Panc1 (cell line): ENCODE results near the gene TBC1D22A. TPM values are rescaled to one million over a fixed set of nuclear protein-coding genes. Genes with fewer than 3 reads are reported as not detected.

Experiments
- ATAC-seq: fragments of 200-7000 bp; cut with Tn5 transposase; 2 replicates; pipeline ENCODE4 v1.9.1; 2020; ENCODE audit warnings: mild to moderate bottlenecking, moderate library complexity
- BruUV-seq: library from RNA; stranded (reverse); fragments of 400-500 nt; replicated peaks from 2 replicates; lab custom pipeline; 2021; lab: Mats Ljungman, UMichigan
- CTCF ChIA-PET: fragments of 300-600 bp; sonication (Branson Sonifier 250); formaldehyde crosslinking; loops from one replicate; lab custom pipeline; 2022; ENCODE audit warnings: antibody characterized with exemption; lab: Charles Lee
- POLR2A ChIA-PET: fragments of 300-600 bp; sonication (Branson Sonifier 250); formaldehyde crosslinking; loops from one replicate; lab custom pipeline; 2022; ENCODE audit warnings: antibody characterized with exemption; lab: Charles Lee
- DNase-seq: peaks from one replicate; pipeline ENCODE4 v3.0.0-alpha.2; 2010; ENCODE audit warnings: low read depth, low spot score
- H3K27ac ChIP-seq: 2 replicates; pipeline ENCODE4 v1.5.1; 2011; ENCODE audit warnings: mild to moderate bottlenecking, low read length, inconsistent platforms
- H3K27me3 ChIP-seq: fragments of 200-500 bp; sonication (Bioruptor generic); 2 replicates; pipeline ENCODE4 v1.6.0; 2014; ENCODE audit warnings: low read length, inconsistent platforms; ENCODE audit not compliant: control insufficient read depth, insufficient read depth
- H3K36me3 ChIP-seq: fragments of 200-500 bp; sonication (Bioruptor generic); 2 replicates; pipeline ENCODE4 v1.5.1; 2014; ENCODE audit warnings: inconsistent platforms, mild to moderate bottlenecking, low read length, moderate library complexity; ENCODE audit not compliant: control insufficient read depth, insufficient read depth
- H3K4me1 ChIP-seq: 2 replicates; pipeline ENCODE4 v1.5.1; 2011; ENCODE audit warnings: inconsistent platforms, mild to moderate bottlenecking, low read length, moderate library complexity; ENCODE audit not compliant: control insufficient read depth, insufficient read depth
- H3K4me3 ChIP-seq, 2 experiments: 2 replicates each; pipeline ENCODE4 v1.5.1; 2011 to 2012; ENCODE audit warnings: low read depth in 2 of 2, low read length in 2 of 2, mild to moderate bottlenecking in 2 of 2, inconsistent platforms in 1 of 2, moderate library complexity in 1 of 2
- H3K9me3 ChIP-seq: fragments of 200-500 bp; sonication (Bioruptor generic); 2 replicates; pipeline ENCODE4 v1.5.1; 2014; ENCODE audit warnings: low read depth, mild to moderate bottlenecking, inconsistent platforms, low read length, moderate library complexity; ENCODE audit not compliant: control insufficient read depth, insufficient read depth
- POLR2AphosphoS5 ChIP-seq: IDR thresholded peaks from 2 replicates; pipeline ENCODE4 v1.6.1; 2012; ENCODE audit warnings: mild to moderate bottlenecking, low read depth, low read length, moderate library complexity
- TCF7L2 ChIP-seq: IDR thresholded peaks from 2 replicates; pipeline ENCODE4 v1.6.1; 2011; ENCODE audit warnings: mild to moderate bottlenecking, low read depth, low read length, inconsistent platforms
- in situ Hi-C: cut with HindIII; loops from 2 replicates; pipeline ENCODE4 v1.10.0; 2016; ENCODE audit warnings: low sequenced_read_pairs, low pct_unique_long_range_greater_than_20kb
- intact Hi-C: fragments of 100-400 bp; cut with micrococcal nuclease; formaldehyde crosslinking; loops from one replicate; pipeline ENCODE4 v1.10.0; 2022; ENCODE audit not compliant: unreplicated experiment
- total RNA-seq: library from RNA; stranded (reverse); gene quantifications from one replicate; pipeline ENCODE4 v1.2.1, GENCODE V29; 2021; ENCODE audit not compliant: unreplicated experiment
- TF ChIP-seq, protein P1 (sequence below): fragments of 450-650 bp; IDR thresholded peaks from 2 replicates; pipeline ENCODE4 v1.5.1; 2017; ENCODE audit warnings: mild to moderate bottlenecking
- TF ChIP-seq, protein P2 (sequence below), 2 experiments: IDR thresholded peaks; 2 replicates each; pipeline ENCODE4 v1.6.1; 2011 to 2012; ENCODE audit warnings: low read depth in 2 of 2, control low read depth in 1 of 2, low read length in 1 of 2, mild to moderate bottlenecking in 1 of 2, moderate library complexity in 1 of 2; ENCODE audit not compliant: insufficient read depth in 1 of 2

TBC1D22A gene
- total RNA-seq, 1 experiment from 2014 or later: 28.7 TPM

DNA sequence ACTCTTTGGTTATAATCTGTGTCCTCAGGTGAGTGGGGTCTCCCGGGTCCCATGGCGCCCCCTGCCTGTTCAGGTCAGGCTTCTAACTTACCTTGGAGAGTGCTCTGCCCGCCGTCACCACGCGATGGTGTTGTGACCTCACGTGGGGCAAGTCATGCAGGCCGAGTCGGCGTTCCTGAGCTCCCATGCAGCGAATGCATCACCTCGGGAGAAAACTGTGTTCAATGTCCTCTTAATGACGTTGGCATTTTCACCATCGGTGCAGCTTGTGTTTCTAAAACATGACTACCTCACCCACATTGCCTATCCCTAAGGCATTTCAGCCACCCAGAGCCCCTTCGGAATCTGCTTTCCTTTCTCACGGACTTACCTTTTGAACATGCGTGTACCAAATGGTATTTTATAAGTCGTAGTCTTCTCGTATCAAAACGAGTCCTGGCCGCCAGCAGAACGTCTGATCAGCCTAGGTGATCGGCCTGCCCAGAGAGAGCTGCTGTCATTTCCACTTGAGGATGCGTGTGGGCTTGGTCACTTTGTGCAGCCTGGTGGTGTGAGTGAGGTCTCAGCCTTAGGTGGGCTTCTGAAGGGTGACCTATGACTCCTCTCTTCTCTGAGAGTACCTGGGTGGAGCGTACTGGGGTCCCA is 64.8 kb downstream of the TBC1D22A start:
- Histone ChIP-seq H3K27ac (no peak overlapping the region), H3K4me3 (no peak overlapping the region), H3K9me3 (no peaks in the 10 kb centered on the region), H3K36me3 (no peaks in the 10 kb centered on the region), H3K4me1 (peaks cover 5% of the 10 kb centered on the region; the same call in 1 of the 2 replicates), H3K27me3 (no peaks in the 10 kb centered on the region)
- in situ Hi-C loops: no loop called here
- intact Hi-C loops: no loop called here
- ATAC-seq (no peak), DNase-seq (no peak)
- ChIA-PET CTCF (no interaction called here), POLR2A (no interaction called here)
- TF ChIP-seq, protein P1, sequence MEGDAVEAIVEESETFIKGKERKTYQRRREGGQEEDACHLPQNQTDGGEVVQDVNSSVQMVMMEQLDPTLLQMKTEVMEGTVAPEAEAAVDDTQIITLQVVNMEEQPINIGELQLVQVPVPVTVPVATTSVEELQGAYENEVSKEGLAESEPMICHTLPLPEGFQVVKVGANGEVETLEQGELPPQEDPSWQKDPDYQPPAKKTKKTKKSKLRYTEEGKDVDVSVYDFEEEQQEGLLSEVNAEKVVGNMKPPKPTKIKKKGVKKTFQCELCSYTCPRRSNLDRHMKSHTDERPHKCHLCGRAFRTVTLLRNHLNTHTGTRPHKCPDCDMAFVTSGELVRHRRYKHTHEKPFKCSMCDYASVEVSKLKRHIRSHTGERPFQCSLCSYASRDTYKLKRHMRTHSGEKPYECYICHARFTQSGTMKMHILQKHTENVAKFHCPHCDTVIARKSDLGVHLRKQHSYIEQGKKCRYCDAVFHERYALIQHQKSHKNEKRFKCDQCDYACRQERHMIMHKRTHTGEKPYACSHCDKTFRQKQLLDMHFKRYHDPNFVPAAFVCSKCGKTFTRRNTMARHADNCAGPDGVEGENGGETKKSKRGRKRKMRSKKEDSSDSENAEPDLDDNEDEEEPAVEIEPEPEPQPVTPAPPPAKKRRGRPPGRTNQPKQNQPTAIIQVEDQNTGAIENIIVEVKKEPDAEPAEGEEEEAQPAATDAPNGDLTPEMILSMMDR: peak; percentile 41
- TF ChIP-seq, protein P2, sequence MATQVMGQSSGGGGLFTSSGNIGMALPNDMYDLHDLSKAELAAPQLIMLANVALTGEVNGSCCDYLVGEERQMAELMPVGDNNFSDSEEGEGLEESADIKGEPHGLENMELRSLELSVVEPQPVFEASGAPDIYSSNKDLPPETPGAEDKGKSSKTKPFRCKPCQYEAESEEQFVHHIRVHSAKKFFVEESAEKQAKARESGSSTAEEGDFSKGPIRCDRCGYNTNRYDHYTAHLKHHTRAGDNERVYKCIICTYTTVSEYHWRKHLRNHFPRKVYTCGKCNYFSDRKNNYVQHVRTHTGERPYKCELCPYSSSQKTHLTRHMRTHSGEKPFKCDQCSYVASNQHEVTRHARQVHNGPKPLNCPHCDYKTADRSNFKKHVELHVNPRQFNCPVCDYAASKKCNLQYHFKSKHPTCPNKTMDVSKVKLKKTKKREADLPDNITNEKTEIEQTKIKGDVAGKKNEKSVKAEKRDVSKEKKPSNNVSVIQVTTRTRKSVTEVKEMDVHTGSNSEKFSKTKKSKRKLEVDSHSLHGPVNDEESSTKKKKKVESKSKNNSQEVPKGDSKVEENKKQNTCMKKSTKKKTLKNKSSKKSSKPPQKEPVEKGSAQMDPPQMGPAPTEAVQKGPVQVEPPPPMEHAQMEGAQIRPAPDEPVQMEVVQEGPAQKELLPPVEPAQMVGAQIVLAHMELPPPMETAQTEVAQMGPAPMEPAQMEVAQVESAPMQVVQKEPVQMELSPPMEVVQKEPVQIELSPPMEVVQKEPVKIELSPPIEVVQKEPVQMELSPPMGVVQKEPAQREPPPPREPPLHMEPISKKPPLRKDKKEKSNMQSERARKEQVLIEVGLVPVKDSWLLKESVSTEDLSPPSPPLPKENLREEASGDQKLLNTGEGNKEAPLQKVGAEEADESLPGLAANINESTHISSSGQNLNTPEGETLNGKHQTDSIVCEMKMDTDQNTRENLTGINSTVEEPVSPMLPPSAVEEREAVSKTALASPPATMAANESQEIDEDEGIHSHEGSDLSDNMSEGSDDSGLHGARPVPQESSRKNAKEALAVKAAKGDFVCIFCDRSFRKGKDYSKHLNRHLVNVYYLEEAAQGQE (IDR thresholded peaks at IDR 0.05; ENCODE audit: insufficient read depth in 1 of 2, low read depth in 2 of 2, low read length in 1 of 2): no peak
- BruUV-seq: no TSS peak

DNA sequence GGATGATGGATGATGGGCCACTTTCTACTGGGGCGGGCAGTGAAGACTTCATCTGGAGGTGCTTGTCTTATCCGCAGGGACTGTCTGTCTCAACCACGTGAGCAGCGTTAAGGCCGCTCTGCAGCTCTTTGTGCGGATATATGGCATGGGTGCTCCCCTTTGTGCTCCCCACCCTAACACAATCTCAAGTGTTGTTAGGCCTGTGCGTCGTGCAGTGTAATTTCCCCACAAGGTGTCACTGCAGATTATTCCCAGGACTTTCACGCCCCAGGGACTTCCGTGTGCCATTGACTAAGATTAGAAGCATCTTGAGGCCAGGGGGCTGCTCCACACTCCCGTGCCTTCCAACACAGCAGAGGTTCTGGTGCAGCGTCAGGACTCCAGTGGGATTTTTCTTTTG is 65.3 kb downstream of the TBC1D22A start:
- Histone ChIP-seq H3K4me1 (peaks cover 5% of the 10 kb centered on the region; the same call in 1 of the 2 replicates), H3K9me3 (no peaks in the 10 kb centered on the region), H3K27ac (no peak overlapping the region), H3K27me3 (no peaks in the 10 kb centered on the region), H3K4me3 (no peak overlapping the region), H3K36me3 (no peaks in the 10 kb centered on the region)
- CTCF ChIA-PET: no interaction called here
- POLR2A ChIA-PET: no interaction called here
- intact Hi-C loops (no loop called here), in situ Hi-C loops (no loop called here)
- TF ChIP-seq POLR2AphosphoS5 (no peak), TCF7L2 (no peak)
- TF ChIP-seq, protein P2 (IDR thresholded peaks at IDR 0.05; ENCODE audit: insufficient read depth in 1 of 2, low read depth in 2 of 2, low read length in 1 of 2): no peak
- TF ChIP-seq, protein P1: peak; percentile 7; the same call in 1 of the 2 replicates
- no TSS peak for BruUV-seq
- ATAC-seq (no peak), DNase-seq (no peak)
